ENCODE results near the gene GTPBP2. TPM values are rescaled to one million over a fixed set of nuclear protein-coding genes. Genes with fewer than 3 reads are reported as not detected.

The GTPBP2 gene
- total and polyA plus RNA-seq, 10 of the 15 experiments (the other 5 are each of a cell fraction or from before 2014, with no cell fraction given): 5.9 to 63.4 (median 39.8) TPM

- TF ChIP-seq YBX1 (IDR thresholded peaks at IDR 0.05) (no peak), ZNF24 (IDR thresholded peaks at IDR 0.05) (0 out of 2 replicates have a peak, but pooled peaks have one; percentile 7), TAF1 (IDR thresholded peaks at IDR 0.05; ENCODE audit: borderline replicate concordance, low read depth, low read length) (peak; percentile 81), RB1 (IDR thresholded peaks at IDR 0.05; ENCODE audit: borderline replicate concordance) (peak; percentile 55; the same call in 1 of the 2 replicates), ZNF217 (IDR thresholded peaks at IDR 0.05) (peak; percentile 72; the same call in 1 of the 2 replicates), EED (IDR thresholded peaks at IDR 0.05; ENCODE audit: low read depth) (0 out of 2 replicates have a peak, but pooled peaks have one; percentile 25), PRDM15 (CRISPR knock-in tag; IDR thresholded peaks at IDR 0.05) (peak; percentile 37; the same call in 1 of the 2 replicates), NR2C1 (IDR thresholded peaks at IDR 0.05) (no peak), CBFB (IDR thresholded peaks at IDR 0.05; ENCODE audit: low read depth) (peak; percentile 33; the same call in 1 of the 2 replicates), RBBP5 (conservative IDR thresholded peaks at IDR 0.05) (no peak), IKZF2 (IDR thresholded peaks at IDR 0.05) (peak in 1 of 2 experiments; percentile 56; a peak in 2 of 4 replicates), PBX3 (IDR thresholded peaks at IDR 0.05; ENCODE audit: insufficient replicate concordance, low read depth, low read length) (no peak), DPF2 (IDR thresholded peaks at IDR 0.05) (peak; percentile 28), RFX5 (IDR thresholded peaks at IDR 0.05; ENCODE audit: low read depth, low read length) (no peak), ZBTB40 (IDR thresholded peaks at IDR 0.05; ENCODE audit: borderline replicate concordance) (no peak), SIX5 (IDR thresholded peaks at IDR 0.05; ENCODE audit: low read depth, low read length, severe bottlenecking) (peak; percentile 61), BACH1 (IDR thresholded peaks at IDR 0.05; ENCODE audit: borderline replicate concordance) (no peak; the same call in 1 of the 2 replicates), STAT1 (conservative IDR thresholded peaks at IDR 0.05) (0 out of 2 replicates have a peak, but pooled peaks have one; percentile 80), SMARCA5 (IDR thresholded peaks at IDR 0.05) (peak; percentile 82), HDAC2 (IDR thresholded peaks at IDR 0.05) (no peak), ZNF207 (IDR thresholded peaks at IDR 0.05; ENCODE audit: borderline replicate concordance) (peak; percentile 71), NR2F1 (conservative IDR thresholded peaks at IDR 0.05) (0 out of 2 replicates have a peak, but pooled peaks have one; percentile 41), CBX3 (IDR thresholded peaks at IDR 0.05; ENCODE audit: borderline replicate concordance, low read depth) (no peak)
Observed at GRCh38 chr6:43629505-43630300, 639 bp upstream of the GTPBP2 start (continued).

All from GM12878 (cell line).